Measurements from ENCODE around the gene RCSD1.

Gene RCSD1

GRCh38 chr1:167605576-167605975, 24.5 kb upstream of the RCSD1 start:
- no peak for TF ChIP-seq GATA2 (IDR thresholded peaks at IDR 0.05; ENCODE audit: low read depth, low read length)
- TF ChIP-seq GATA3 (IDR thresholded peaks at IDR 0.05; ENCODE audit: low read depth, low read length): no peak

DNA sequence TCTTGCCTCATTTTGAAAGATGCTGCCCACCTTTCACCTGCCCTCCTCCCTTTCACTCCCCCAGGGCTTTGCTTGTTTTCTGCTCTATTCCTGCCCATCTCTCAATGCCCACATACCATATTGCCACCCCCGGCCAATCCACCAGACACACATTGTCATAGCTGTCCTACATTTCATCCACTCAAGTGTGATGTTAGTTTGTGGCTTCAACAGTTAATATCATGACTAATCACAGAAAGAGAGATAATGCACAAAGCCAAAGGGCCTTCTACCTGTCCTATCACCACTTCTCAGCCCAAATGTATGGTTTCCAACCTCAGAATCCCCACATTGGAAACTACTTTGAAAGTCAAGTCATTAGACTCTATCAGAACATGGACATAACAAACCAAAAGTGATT, 18.0 kb upstream of the RCSD1 start:
- TF ChIP-seq GATA3 (IDR thresholded peaks at IDR 0.05; ENCODE audit: low read depth, low read length): no peak
- no peak for TF ChIP-seq GATA2 (IDR thresholded peaks at IDR 0.05; ENCODE audit: low read depth, low read length)

- TF ChIP-seq GATA3 (IDR thresholded peaks at IDR 0.05; ENCODE audit: low read depth, low read length) (no peak), GATA2 (IDR thresholded peaks at IDR 0.05; ENCODE audit: low read depth, low read length) (no peak)
These were observed 17.2 kb upstream of the RCSD1 start for GRCh38 chr1:167612587-167613385.

DNA sequence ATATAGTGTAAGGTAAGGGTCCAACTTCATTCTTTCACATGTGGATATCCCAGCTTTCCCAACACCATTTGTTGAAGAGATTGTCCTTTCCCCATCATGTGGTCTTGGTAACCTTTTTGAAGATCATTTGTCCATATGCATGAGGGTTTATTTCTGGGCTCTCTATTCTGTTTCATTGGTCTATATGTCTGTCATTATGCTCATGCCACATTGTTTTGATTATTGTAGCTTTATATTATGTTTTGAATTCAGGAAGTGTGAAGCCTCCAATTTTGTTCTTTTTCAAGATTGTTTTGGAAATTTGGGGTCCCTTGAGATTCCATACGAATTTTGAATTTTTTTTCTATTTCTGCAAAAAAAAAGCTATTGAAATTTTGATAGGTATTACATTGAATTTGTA, 15.2 kb upstream of the RCSD1 start:
- TF ChIP-seq GATA2 (IDR thresholded peaks at IDR 0.05; ENCODE audit: low read depth, low read length): no peak

GRCh38 chr1:167616521-167616920, 13.5 kb upstream of the RCSD1 start:
- no peak for TF ChIP-seq GATA2 (IDR thresholded peaks at IDR 0.05; ENCODE audit: low read depth, low read length)
- no peak for TF ChIP-seq GATA3 (IDR thresholded peaks at IDR 0.05; ENCODE audit: low read depth, low read length)

GRCh38 chr1:167617153-167618147, 12.6 kb upstream of the RCSD1 start:
- TF ChIP-seq GATA2 (IDR thresholded peaks at IDR 0.05; ENCODE audit: low read depth, low read length) (no peak), GATA3 (IDR thresholded peaks at IDR 0.05; ENCODE audit: low read depth, low read length) (no peak)

DNA sequence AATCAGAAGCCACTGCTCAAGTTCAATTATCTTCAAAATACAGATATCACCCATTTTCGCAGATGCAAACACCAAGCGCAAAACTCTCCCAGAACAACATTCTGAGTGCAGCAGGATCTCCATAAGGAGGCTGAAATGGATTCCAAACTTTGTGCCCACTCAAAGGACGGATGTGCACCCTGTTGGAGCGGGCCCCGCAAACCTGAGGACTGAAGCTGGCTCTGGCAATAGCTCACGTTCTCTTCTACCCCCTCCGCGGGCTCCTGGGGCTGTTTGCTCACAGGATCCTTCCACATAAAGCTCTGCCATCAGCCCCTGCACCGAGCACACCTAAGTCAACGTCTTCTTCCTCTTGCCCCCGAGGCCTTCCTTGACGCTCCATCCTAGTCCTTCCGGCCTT, 11.7 kb upstream of the RCSD1 start:
- TF ChIP-seq GATA3 (IDR thresholded peaks at IDR 0.05; ENCODE audit: low read depth, low read length): no peak
- TF ChIP-seq GATA2 (IDR thresholded peaks at IDR 0.05; ENCODE audit: low read depth, low read length): no peak

DNA sequence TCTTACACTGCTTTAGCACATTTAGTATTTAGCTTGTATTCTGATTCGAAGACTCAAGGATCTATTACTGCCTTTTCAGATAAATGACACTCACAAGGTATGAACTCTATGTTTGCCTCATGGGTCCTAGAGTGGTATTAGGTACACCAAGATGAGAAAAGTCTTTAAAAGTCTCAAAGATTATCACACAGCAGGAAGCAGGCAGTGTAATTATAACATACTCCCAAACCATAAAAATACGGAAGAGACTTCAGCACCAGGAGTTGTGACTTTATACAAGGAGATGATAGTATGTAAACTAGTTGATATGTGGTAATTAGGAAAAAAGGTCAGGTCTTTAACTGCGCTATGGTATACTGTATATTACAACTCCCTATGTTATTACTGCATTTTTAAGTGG, 11.2 kb upstream of the RCSD1 start:
- no peak for TF ChIP-seq GATA3 (IDR thresholded peaks at IDR 0.05; ENCODE audit: low read depth, low read length)
- TF ChIP-seq GATA2 (IDR thresholded peaks at IDR 0.05; ENCODE audit: low read depth, low read length): no peak

DNA sequence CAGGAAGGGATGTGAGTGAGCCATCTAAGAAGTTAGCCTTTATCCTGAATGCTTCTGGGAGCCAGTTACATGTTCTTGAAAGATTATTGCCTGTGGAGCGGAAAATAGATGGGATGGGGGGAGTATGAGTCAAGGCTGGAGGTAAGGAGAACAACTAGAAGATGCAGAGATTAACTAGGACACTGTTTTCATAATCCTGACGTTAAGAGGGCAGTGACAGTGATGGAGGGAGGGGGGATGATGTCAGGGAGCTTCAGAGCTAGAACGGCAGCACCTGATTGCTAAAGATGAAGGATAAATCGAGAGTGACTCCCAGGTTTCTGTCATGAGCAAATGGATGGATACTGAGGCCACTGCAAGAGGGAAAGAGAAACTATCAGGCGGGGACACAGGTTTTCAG, 10.0 kb upstream of the RCSD1 start:
- TF ChIP-seq GATA3 (IDR thresholded peaks at IDR 0.05; ENCODE audit: low read depth, low read length) (no peak), GATA2 (IDR thresholded peaks at IDR 0.05; ENCODE audit: low read depth, low read length) (no peak)

DNA sequence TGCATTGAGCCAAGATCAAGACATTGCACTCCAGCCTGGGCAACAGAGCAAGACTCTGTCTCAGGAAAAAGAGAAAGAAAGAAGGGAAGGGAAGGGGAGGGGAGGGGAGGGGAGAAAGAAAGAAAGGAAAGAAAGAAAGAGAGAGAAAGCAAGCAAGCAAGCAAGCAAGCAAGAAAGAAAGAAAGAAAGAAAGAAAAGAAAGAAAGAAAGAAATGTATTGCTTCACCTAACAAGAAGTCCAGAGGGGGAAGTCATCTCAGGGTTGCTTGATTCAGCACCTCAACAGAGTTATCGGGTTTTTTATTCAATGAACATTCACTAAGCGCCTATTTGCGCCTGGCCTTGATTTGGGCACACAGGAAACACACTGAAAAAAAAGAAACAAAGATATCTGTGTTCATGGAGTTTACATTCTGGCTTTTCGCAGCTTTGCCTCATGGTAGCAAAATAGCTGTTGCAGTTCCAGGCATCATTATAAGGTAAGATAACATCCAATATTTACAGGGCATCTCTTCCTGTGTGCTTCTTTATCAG, 8.2 kb upstream of the RCSD1 start:
- TF ChIP-seq GATA3 (IDR thresholded peaks at IDR 0.05; ENCODE audit: low read depth, low read length): no peak
- TF ChIP-seq GATA2 (IDR thresholded peaks at IDR 0.05; ENCODE audit: low read depth, low read length): no peak

DNA sequence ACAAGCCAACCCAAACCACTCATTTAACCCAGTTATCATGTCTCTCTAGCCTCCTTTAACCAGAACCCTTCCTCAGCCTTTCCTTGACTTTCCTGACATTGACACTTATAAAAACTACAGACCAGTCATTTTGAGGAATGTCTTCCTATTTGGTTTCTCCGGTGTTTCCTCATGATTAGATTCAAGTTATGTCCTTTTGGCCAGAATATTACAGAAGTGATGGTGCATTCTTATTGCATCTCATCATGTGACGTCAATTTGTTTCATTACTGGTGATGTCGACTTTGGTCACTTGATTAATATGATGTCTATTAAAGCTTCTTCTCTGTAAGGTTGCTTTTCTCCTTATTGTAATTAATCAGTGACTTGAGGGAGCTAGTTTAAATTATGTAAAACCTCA, 6.1 kb upstream of the RCSD1 start:
- TF ChIP-seq GATA2 (IDR thresholded peaks at IDR 0.05; ENCODE audit: low read depth, low read length) (no peak), GATA3 (IDR thresholded peaks at IDR 0.05; ENCODE audit: low read depth, low read length) (no peak)

GRCh38 chr1:167625040-167625823, 4.8 kb upstream of the RCSD1 start:
- TF ChIP-seq GATA3 (IDR thresholded peaks at IDR 0.05; ENCODE audit: low read depth, low read length) (no peak), GATA2 (IDR thresholded peaks at IDR 0.05; ENCODE audit: low read depth, low read length) (no peak)

- TF ChIP-seq GATA2 (IDR thresholded peaks at IDR 0.05; ENCODE audit: low read depth, low read length) (no peak), GATA3 (IDR thresholded peaks at IDR 0.05; ENCODE audit: low read depth, low read length) (no peak)
These were observed 2.5 kb upstream of the RCSD1 start for GRCh38 chr1:167627615-167627864.
